Central memory CD8-positive, alpha-beta T cell (primary cell): ENCODE data around the gene RRAS2.
A peak's percentile ranks its signal among the peaks of the same experiment; 100 is the strongest.

Experiments used
- ATAC-seq: fragments of 150-1000 bp; cut with Tn5 transposase; replicated peaks from 2 replicates; pipeline ENCODE4 v1.10.0; 2022; ENCODE audit warnings: mild to moderate bottlenecking, moderate FRiP score, moderate number of reproducible peaks; ENCODE audit not compliant: poor library complexity, severe bottlenecking; ENCODE audit errors: extremely low read depth
- DNase-seq, 2 donors: peaks; one replicate each; pipeline ENCODE4 v3.0.0; 2021; ENCODE audit warnings: low spot score in 2 of 2
- H3K27ac Mint-ChIP-seq: one replicate; pipeline ENCODE4 v1.8.0; 2022; ENCODE audit warnings: low read depth, mild to moderate bottlenecking, moderate library complexity, mixed read lengths
- H3K27me3 Mint-ChIP-seq: one replicate; pipeline ENCODE4 v1.8.0; 2022; ENCODE audit warnings: mixed read lengths
- H3K36me3 Mint-ChIP-seq: one replicate; pipeline ENCODE4 v1.8.0; 2022; ENCODE audit warnings: mild to moderate bottlenecking, moderate library complexity, mixed read lengths; ENCODE audit not compliant: insufficient read depth
- H3K4me1 Mint-ChIP-seq: one replicate; pipeline ENCODE4 v1.8.0; 2022; ENCODE audit warnings: mixed read lengths
- H3K4me3 Mint-ChIP-seq: one replicate; pipeline ENCODE4 v1.8.0; 2022; ENCODE audit warnings: mild to moderate bottlenecking, moderate library complexity, mixed read lengths
- H3K9me3 Mint-ChIP-seq: one replicate; pipeline ENCODE4 v1.8.0; 2022; ENCODE audit warnings: mixed read lengths

RRAS2 gene

DNA sequence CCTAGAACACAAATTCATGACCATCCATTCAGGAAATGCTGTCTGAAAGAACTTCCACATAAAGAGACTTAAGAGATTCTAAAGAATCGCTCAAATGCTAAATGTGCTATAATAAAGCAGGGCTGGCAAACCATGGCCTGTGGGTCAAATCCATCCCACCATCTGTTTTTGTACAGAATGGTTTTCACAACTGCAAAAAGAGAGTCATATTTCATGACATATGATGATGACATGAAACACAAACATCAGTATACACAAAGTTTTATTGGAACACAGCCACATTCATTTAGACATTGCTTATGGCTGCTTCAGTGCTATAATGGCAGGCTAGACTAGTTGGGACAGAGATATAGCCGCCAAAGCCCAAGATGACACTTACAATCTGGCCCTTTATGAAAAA is 85.1 kb downstream of the RRAS2 start:
- Mint-ChIP-seq H3K27ac (no peak overlapping the region), H3K36me3 (peaks cover 11% of the 10 kb centered on the region), H3K9me3 (no peaks in the 10 kb centered on the region), H3K27me3 (no peaks in the 10 kb centered on the region), H3K4me1 (peaks cover 33% of the 10 kb centered on the region), H3K4me3 (no peak overlapping the region)
- DNase-seq (no peak), ATAC-seq (no peak)

DNA sequence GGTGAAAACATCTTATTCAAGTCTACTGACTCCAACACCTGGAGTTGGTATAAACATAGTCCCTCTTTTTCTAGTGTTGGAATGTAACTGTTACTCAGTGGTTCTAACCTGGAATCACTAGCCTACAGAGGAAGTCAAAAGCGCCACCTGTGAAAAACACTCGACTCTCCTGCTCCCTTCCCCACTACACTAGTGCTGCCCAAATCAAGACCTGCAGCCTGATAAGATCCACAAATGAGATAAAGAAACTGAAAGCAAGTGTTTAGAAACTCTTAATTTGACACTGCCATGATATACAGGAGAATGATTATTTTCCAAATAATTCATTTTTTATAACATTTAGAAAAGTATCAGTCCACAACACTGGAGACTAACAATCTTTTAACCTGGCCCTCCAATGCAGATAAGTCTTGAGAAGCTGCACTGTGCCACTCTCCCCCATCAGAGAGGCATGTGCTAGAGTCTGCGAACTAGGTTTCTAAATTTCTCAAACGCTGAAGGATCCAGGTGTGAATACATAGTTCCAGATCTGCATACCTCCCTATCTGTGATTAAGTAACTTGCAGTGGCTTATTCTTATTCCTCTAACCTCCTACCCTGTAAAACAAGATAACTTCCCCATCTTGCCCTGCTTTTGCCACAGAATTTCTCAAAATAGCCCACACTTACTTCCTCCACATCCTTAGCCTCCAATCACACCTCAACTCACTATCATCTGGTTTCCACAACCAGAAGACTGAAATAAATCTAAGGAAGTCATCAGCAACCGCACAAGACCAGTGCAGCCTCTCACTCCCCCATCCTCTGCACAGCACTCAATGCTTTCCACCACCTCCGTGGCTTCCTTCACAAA is 88.1 kb downstream of the RRAS2 start:
- peaks cover 6% of the 10 kb centered on the region for H3K36me3 Mint-ChIP-seq
- H3K4me1 Mint-ChIP-seq, result peaks cover 27% of the 10 kb centered on the region
- no peaks in the 10 kb centered on the region for H3K27me3 Mint-ChIP-seq
- no peaks in the 10 kb centered on the region for H3K9me3 Mint-ChIP-seq
- DNase-seq (no peak), ATAC-seq (peak; percentile 84)
- H3K4me3 Mint-ChIP-seq, result peak overlapping the region; percentile 60
- H3K27ac Mint-ChIP-seq, result peak overlapping the region; percentile 77

DNA sequence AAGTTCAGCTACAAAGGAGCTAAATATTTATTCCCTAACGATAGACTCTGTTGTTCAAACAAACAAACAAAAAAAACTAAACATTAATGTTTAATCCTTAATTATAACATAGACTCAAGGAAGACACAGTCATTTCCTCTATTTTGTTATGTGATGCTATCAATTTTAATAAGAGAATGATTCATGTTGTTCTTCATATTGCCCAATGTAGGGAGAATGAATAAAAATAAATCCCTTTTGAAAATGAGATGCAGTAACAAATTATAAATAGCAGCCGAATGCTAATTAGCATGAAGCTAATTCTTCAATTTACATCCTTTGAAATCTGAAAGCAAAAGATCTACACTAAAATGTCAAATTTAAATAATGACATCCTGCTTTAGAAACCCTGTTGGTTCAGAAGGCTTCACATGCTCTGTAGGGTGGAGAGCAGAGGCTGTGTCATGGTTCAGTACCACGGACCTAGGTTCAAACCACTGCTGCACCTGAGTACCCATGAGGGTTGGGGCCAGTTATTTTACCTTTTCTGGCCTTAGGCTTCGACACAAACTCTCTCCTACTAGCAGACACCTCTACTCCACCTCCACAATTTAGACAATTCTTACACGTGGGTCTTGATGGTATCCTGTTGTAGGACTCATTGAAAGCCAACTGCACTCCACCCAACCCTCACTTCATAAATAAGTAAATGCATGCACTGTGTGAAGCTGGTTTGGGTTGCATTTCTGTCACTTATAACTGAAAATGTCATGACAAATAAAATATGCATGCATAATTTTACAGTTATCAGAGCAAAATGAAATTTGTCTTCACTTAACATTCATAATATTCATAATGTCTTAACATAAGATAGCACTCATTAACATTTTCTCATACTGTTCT is 89.0 kb downstream of the RRAS2 start:
- Mint-ChIP-seq H3K27me3 (no peaks in the 10 kb centered on the region), H3K27ac (no peak overlapping the region), H3K4me3 (no peak overlapping the region), H3K36me3 (peaks cover 6% of the 10 kb centered on the region), H3K4me1 (peaks cover 27% of the 10 kb centered on the region), H3K9me3 (no peaks in the 10 kb centered on the region)
- no peak for ATAC-seq
- no peak for DNase-seq

DNA sequence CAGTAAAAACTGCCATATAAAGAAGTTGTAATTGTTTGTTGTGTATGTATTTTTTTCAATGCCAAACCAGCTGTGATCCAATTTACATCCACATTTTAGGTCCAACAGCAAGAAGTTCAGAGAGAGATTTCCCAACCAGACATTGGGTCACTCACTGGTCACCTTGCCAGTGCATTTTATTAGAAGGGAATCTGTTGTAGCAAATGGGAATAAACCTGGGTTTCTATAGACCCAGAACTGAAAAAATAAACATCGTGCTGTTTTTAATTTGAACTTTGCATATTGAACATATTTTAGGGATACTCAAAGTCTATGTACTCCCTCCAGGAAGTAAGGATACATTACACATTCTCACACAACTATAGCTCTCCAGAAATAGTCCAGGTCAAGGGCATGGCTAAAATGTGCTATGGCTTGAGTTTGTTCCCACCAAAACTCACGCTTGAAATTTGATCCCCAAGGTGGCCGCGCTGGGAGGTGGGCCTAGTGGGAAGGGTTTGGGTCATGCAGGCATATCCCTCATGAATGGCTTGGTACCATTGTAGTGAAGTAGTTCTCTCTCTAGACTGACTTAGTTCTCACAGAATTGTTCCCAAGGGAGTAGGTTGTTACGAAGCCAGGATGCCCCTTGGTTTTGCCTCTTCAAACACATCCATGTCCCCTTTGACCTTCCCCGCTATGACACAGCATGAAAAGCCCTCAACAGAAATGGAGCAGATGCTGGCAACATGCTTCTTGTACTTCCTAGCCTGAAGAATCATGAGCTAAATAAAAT is 90.9 kb downstream of the RRAS2 start:
- H3K27ac Mint-ChIP-seq, result no peak overlapping the region
- H3K27me3 Mint-ChIP-seq, result no peaks in the 10 kb centered on the region
- H3K9me3 Mint-ChIP-seq, result no peaks in the 10 kb centered on the region
- ATAC-seq (no peak), DNase-seq (no peak)
- peaks cover 27% of the 10 kb centered on the region for H3K4me1 Mint-ChIP-seq
- no peak overlapping the region for H3K4me3 Mint-ChIP-seq
- peaks cover 7% of the 10 kb centered on the region for H3K36me3 Mint-ChIP-seq

DNA sequence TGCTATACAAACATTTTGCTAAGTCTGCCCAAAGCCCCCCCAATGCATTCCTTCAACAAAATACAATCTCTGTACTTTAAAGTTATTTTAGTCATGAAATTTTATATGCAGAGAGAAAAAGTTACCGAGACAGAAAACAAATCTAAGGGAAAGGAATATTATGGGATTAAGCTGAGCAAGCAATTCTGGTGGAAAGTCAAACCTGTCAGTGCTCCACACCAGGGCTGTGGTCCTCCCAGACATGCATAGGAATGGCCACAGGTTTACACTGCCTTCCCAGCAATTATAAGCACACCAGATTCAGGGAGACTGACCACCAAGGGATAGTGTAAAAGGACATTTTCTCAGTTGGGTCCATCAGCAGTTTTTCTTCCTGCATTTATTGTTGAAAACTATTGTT is 92.4 kb downstream of the RRAS2 start:
- Mint-ChIP-seq H3K27me3 (no peaks in the 10 kb centered on the region), H3K4me3 (no peak overlapping the region), H3K9me3 (no peaks in the 10 kb centered on the region), H3K27ac (no peak overlapping the region), H3K36me3 (peaks cover 5% of the 10 kb centered on the region), H3K4me1 (peaks cover 17% of the 10 kb centered on the region)
- ATAC-seq (no peak), DNase-seq (no peak)

DNA sequence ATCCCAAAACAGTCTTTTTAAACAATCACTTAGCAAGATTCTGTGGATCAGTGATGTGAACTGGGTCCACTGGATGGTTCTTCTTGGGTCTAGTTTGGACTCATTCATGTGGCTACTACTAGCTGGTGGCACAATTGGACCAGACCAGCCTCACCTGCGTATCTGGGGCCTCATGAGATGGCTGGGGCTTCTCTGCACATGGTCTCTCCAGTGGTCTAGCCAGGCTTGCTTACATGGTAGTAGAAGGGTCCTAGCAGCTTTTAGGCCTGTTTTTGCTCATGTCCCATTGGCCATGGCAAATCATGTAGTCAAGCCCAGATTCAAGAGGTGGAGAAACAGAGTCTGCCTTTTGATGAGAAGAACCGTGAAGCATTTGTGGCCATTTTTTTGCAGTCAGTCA is 94.0 kb downstream of the RRAS2 start:
- Mint-ChIP-seq H3K4me3 (no peak overlapping the region), H3K36me3 (peaks cover 11% of the 10 kb centered on the region), H3K27me3 (no peaks in the 10 kb centered on the region), H3K4me1 (peaks cover 2% of the 10 kb centered on the region), H3K27ac (no peak overlapping the region), H3K9me3 (no peaks in the 10 kb centered on the region)
- DNase-seq, result no peak
- no peak for ATAC-seq

DNA sequence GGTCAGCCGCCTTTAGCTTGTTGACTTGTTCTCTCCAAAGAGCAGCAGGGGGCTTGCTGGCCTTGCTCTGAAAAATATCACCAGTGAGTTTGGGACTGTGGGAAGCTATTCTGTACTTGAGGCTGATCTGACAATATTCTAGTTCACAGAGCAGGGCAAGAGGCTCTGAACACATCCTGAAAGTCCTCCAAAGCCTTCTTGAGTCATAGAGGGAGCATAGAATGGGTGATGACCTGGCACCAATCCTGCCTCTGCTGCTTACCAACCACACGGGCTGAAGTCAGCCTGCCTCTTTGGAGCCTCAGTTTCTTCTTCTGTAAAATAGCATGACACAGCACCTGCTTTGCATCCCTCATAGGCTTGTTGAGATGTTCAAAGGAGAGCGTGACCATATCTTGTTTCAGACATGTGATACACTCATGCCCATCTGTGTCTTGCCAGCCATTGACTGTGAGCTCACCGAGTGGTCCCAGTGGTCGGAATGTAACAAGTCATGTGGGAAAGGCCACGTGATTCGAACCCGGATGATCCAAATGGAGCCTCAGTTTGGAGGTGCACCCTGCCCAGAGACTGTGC is 96.6 kb downstream of the RRAS2 start:
- Mint-ChIP-seq H3K27me3 (no peaks in the 10 kb centered on the region), H3K4me3 (no peak overlapping the region), H3K27ac (no peak overlapping the region), H3K4me1 (no peaks in the 10 kb centered on the region), H3K9me3 (no peaks in the 10 kb centered on the region), H3K36me3 (peaks cover 10% of the 10 kb centered on the region)
- ATAC-seq (no peak), DNase-seq (no peak)

DNA sequence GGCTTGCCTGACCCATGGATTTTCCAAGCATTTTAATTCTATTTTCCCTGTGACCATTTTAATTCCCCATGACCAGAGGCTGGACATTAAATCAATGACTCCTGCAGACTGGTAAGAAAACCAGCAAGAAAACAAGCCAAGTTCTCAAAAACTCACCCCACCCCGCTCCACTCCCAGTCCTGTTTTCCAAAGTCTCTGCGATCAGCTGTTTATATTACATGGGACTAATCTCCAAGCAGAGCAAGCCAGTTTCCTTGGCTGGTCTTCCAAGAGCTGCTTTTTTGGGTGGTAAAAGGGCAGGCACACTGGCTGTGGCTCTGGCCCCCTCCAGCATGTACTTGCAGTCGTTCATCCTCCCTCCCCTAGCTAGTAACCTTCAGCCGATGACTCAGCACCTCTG is 97.9 kb downstream of the RRAS2 start:
- Mint-ChIP-seq H3K27me3 (no peaks in the 10 kb centered on the region), H3K4me1 (no peaks in the 10 kb centered on the region), H3K27ac (no peak overlapping the region), H3K36me3 (peaks cover 8% of the 10 kb centered on the region), H3K9me3 (no peaks in the 10 kb centered on the region), H3K4me3 (no peak overlapping the region)
- DNase-seq, result no peak
- ATAC-seq, result no peak

DNA sequence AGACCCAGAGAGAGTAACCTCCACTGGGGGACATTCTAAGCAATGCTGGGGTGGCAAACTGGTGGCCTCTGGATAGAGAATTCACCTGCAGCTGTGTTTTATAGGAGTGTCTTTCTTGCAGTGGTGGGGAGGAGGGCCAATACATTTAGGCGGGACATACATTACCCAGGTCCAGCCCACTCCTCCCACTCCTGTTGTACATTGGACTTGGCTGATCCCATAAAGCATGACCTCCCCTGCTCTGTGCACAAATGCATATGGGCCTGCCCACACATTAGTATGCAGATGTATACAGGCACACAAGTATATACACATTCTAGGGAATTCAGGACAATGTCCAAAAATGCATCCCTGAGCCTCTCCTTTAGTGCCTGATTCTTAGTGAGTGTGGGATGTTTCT is 99.1 kb downstream of the RRAS2 start:
- Mint-ChIP-seq H3K27ac (no peak overlapping the region), H3K27me3 (no peaks in the 10 kb centered on the region), H3K4me3 (no peak overlapping the region), H3K9me3 (no peaks in the 10 kb centered on the region), H3K4me1 (no peaks in the 10 kb centered on the region), H3K36me3 (peaks cover 8% of the 10 kb centered on the region)
- ATAC-seq (no peak), DNase-seq (no peak)

DNA sequence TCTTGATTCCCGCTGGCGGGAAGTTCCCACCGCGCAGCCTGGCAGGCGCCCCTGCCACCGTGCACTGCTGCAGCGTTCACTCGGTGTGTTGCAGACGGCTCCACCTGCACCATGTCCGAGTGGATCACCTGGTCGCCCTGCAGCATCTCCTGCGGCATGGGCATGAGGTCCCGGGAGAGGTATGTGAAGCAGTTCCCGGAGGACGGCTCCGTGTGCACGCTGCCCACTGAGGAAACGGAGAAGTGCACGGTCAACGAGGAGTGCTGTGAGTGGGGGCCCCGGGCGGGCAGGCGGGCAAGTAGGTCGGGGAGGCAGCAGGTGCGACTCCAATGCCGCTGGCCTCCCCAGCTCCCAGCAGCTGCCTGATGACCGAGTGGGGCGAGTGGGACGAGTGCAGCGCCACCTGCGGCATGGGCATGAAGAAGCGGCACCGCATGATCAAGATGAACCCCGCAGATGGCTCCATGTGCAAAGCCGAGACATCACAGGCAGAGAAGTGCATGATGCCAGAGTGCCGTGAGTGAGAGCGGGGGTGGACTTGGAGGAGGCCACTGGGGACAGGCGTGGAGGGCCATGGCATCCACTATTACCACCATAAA is 99.7 kb downstream of the RRAS2 start:
- Mint-ChIP-seq H3K27ac (no peak overlapping the region), H3K4me3 (no peak overlapping the region), H3K36me3 (peaks cover 8% of the 10 kb centered on the region)

DNA sequence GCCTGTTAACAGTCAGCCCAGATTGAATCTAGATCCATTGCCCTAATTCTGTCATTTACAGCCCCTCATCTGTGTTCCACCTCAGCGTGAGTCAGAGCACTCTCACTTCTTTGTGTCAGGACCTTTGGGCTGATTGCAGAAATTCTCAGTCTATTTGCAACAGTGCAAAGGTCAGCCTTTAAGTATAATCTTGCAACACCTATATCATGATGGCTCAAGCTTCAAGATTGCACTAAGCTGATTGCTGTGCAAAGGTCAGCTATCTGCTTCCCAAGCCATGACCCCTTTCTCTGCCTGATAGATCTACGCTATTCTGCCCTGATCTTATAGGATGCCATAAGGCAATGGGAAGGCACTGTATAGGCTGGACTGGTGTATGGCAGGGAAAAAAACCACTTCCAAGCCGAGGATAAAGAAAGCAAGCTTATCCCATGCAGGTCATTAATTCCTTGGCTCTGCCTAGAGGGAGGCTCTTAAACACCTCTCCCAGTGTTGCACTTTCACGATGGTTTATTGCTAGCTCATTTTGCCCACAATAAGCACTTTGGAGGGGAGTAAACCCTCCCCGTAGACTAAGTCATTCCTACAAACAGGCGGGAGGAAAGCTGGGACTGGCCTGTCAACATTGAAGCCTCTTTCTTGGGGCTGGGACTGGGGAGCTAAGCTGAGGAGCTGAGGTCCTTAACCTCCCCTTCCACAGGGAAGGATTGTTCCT is 100.6 kb downstream of the RRAS2 start:
- ATAC-seq, result no peak
- no peak overlapping the region for H3K4me3 Mint-ChIP-seq
- no peak for DNase-seq
- H3K36me3 Mint-ChIP-seq, result peaks cover 8% of the 10 kb centered on the region
- no peaks in the 10 kb centered on the region for H3K9me3 Mint-ChIP-seq
- no peaks in the 10 kb centered on the region for H3K4me1 Mint-ChIP-seq
- no peak overlapping the region for H3K27ac Mint-ChIP-seq
- H3K27me3 Mint-ChIP-seq, result peaks cover 13% of the 10 kb centered on the region

More for the DNA sequence above, 99.7 kb downstream of the RRAS2 start:
- H3K9me3 Mint-ChIP-seq, result no peaks in the 10 kb centered on the region
- no peak for ATAC-seq
- no peak for DNase-seq
- no peaks in the 10 kb centered on the region for H3K4me1 Mint-ChIP-seq
- H3K27me3 Mint-ChIP-seq, result peaks cover 6% of the 10 kb centered on the region
